ENCODE measurements around the gene SGF29. TPM values are rescaled to one million over a fixed set of nuclear protein-coding genes. Genes with fewer than 3 reads are reported as not detected.
"Not testable (repeated sequence)": the region's sequence is repeated elsewhere in the genome, so short reads cannot be mapped to it uniquely, and the experiment has no call there.

The SGF29 gene
- total RNA-seq, 2 donors from 2014 or later = 25.2 to 30.7 TPM

GRCh38 chr16:28609631-28610594, 56.2 kb downstream of the SGF29 start, which contains the start of gene SULT1A1:
TSS of gene SULT1A1 (minus strand) at chr16:28610044. CDS start at chr16:28608855, 1,189 bp downstream.
- H3K36me3 ChIP-seq (replicated peaks in 1 of 2; ENCODE audit: insufficient read depth in 1 of 2, low read depth in 2 of 2) = peaks cover 0 to under 1% of the 10 kb centered on the region in 2 donors
- intact Hi-C loops (cut with DNase I) = no loop called here
- DNase-seq (peak; percentile 79 to 94 (median 90)), ATAC-seq (peak; percentile 87)
- no peak within 1 kb of the TSS for H3K4me3 ChIP-seq
- TF ChIP-seq CTCF (IDR thresholded peaks at IDR 0.05) (no peak), POLR2A (IDR thresholded peaks at IDR 0.05) (peak in 2 of 3 donors; percentile 27 to 31)
- 11% methylated on average over 9 to 11 of the region's 11 CpGs for WGBS, 2 donors
- no peaks in the 10 kb centered on the region for H3K27me3 ChIP-seq
- H3K4me1 ChIP-seq = peaks cover 30% of the 10 kb centered on the region
- H3K27ac ChIP-seq = peak within 1 kb of the TSS; percentile 61 to 73 (median 70)
- no peaks in the 10 kb centered on the region for H3K9me3 ChIP-seq

GRCh38 chr16:28610595-28611191, 57.0 kb downstream of the SGF29 start:
- H3K4me3 ChIP-seq = no peak overlapping the region
- WGBS, 2 donors = 41 to 59% methylated on average over 5 to 10 of the region's 10 CpGs
- H3K4me1 ChIP-seq = peaks cover 30% of the 10 kb centered on the region
- no peaks in the 10 kb centered on the region for H3K9me3 ChIP-seq
- H3K36me3 ChIP-seq (replicated peaks in 1 of 2; ENCODE audit: insufficient read depth in 1 of 2, low read depth in 2 of 2) = no peaks in the 10 kb centered on the region
- peak overlapping the region; percentile 50 to 73 (median 64) for H3K27ac ChIP-seq
- ATAC-seq (no peak), DNase-seq (peak in 1 of 4 donors; percentile 27)
- TF ChIP-seq CTCF (IDR thresholded peaks at IDR 0.05) = no peak
- no peak for TF ChIP-seq POLR2A (IDR thresholded peaks at IDR 0.05)
- H3K27me3 ChIP-seq = no peaks in the 10 kb centered on the region
- intact Hi-C loops (cut with DNase I) = no loop called here

GRCh38 chr16:28612359-28613280, 58.9 kb downstream of the SGF29 start:
- H3K36me3 ChIP-seq (replicated peaks in 1 of 2; ENCODE audit: insufficient read depth in 1 of 2, low read depth in 2 of 2); ATAC-seq; H3K27me3 ChIP-seq; DNase-seq; H3K9me3 ChIP-seq; H3K27ac ChIP-seq; H3K4me3 ChIP-seq; intact Hi-C loops (cut with DNase I): not testable (repeated sequence)
- H3K4me1 ChIP-seq = peaks cover 30% of the 10 kb centered on the region
- no CpG with 5 or more reads among the region's 17 CpGs for WGBS, 2 donors

- DNase-seq; intact Hi-C loops (cut with DNase I); H3K27me3 ChIP-seq; H3K4me3 ChIP-seq; H3K27ac ChIP-seq; ATAC-seq; H3K9me3 ChIP-seq; H3K36me3 ChIP-seq (replicated peaks in 1 of 2; ENCODE audit: insufficient read depth in 1 of 2, low read depth in 2 of 2): not testable (repeated sequence)
- H3K4me1 ChIP-seq = peaks cover 23% of the 10 kb centered on the region
- WGBS, 2 donors = 44% methylated on average over 5 of the region's 26 CpGs; no CpG with 5 or more reads in 1 of the 2 donors
Measured at GRCh38 chr16:28613912-28614311, 60.2 kb downstream of the SGF29 start.

GRCh38 chr16:28614561-28614960, 60.8 kb downstream of the SGF29 start:
- H3K36me3 ChIP-seq (replicated peaks in 1 of 2; ENCODE audit: insufficient read depth in 1 of 2, low read depth in 2 of 2); H3K27me3 ChIP-seq; DNase-seq; ATAC-seq; H3K27ac ChIP-seq; H3K9me3 ChIP-seq; H3K4me3 ChIP-seq; intact Hi-C loops (cut with DNase I): not testable (repeated sequence)
- peaks cover 16% of the 10 kb centered on the region for H3K4me1 ChIP-seq
- 29 to 85% methylated on average over 1 to 2 of the region's 16 CpGs for WGBS, 2 donors
